Measurements from ENCODE around the gene TMLHE. TPM values are rescaled to one million over a fixed set of nuclear protein-coding genes. Genes with fewer than 3 reads are reported as not detected.
"Not testable (repeated sequence)": the region's sequence is repeated elsewhere in the genome, so short reads cannot be mapped to it uniquely, and the experiment has no call there.

Gene TMLHE
- total and polyA plus RNA-seq, 2 donors from 2014 or later = 12.5 to 27.0 TPM

- H3K4me1 ChIP-seq (ENCODE audit: control insufficient read depth in 2 of 3, insufficient read depth in 2 of 3, low read depth in 1 of 3, low read length in 3 of 3); H3K9me3 ChIP-seq (ENCODE audit: control insufficient read depth in 2 of 3, insufficient read depth in 1 of 3, low read length in 3 of 3); FAIRE-seq; H3K27me3 ChIP-seq (ENCODE audit: control insufficient read depth, insufficient read depth, low read length); H3K27ac ChIP-seq (ENCODE audit: low read depth in 2 of 2, low read length in 2 of 2); H3K4me3 ChIP-seq (ENCODE audit: low read length in 3 of 3); H3K9ac ChIP-seq (ENCODE audit: low read length in 3 of 3); DNase-seq; H3K36me3 ChIP-seq (ENCODE audit: control insufficient read depth in 2 of 3, insufficient read depth in 3 of 3, low read length in 3 of 3); intact Hi-C loops (cut with DNase I): not testable (repeated sequence)
Measured at GRCh38 chrX:155458471-155458870, 154.3 kb downstream of the TMLHE start, which contains the start of gene F8A3. F8A3 (minus strand) TSS chrX:155458620; CDS start chrX:155458600, 20 bp downstream.

GRCh38 chrX:155457761-155458447 is 154.8 kb downstream of the TMLHE start:
- DNase-seq; FAIRE-seq; H3K27ac ChIP-seq (ENCODE audit: low read depth in 2 of 2, low read length in 2 of 2); H3K27me3 ChIP-seq (ENCODE audit: control insufficient read depth, insufficient read depth, low read length); H3K9me3 ChIP-seq (ENCODE audit: control insufficient read depth in 2 of 3, insufficient read depth in 1 of 3, low read length in 3 of 3); H3K9ac ChIP-seq (ENCODE audit: low read length in 3 of 3); H3K4me1 ChIP-seq (ENCODE audit: control insufficient read depth in 2 of 3, insufficient read depth in 2 of 3, low read depth in 1 of 3, low read length in 3 of 3); intact Hi-C loops (cut with DNase I); H3K36me3 ChIP-seq (ENCODE audit: control insufficient read depth in 2 of 3, insufficient read depth in 3 of 3, low read length in 3 of 3); H3K4me3 ChIP-seq (ENCODE audit: low read length in 3 of 3): not testable (repeated sequence)

- intact Hi-C loops (cut with DNase I) = no loop called here
- no peaks in the 10 kb centered on the region for H3K4me1 ChIP-seq (ENCODE audit: control insufficient read depth in 2 of 3, insufficient read depth in 2 of 3, low read depth in 1 of 3, low read length in 3 of 3)
- no peaks in the 10 kb centered on the region for H3K27me3 ChIP-seq (ENCODE audit: control insufficient read depth, insufficient read depth, low read length)
- FAIRE-seq (no peak), DNase-seq (no peak)
- no peak for TF ChIP-seq CTCF (IDR thresholded peaks at IDR 0.05; ENCODE audit: borderline replicate concordance, extremely low read depth, insufficient read depth)
- no peaks in the 10 kb centered on the region for H3K9me3 ChIP-seq (ENCODE audit: control insufficient read depth in 2 of 3, insufficient read depth in 1 of 3, low read length in 3 of 3)
- no peak overlapping the region for H3K27ac ChIP-seq (ENCODE audit: low read depth in 2 of 2, low read length in 2 of 2)
- no peak overlapping the region for H3K4me3 ChIP-seq (ENCODE audit: low read length in 3 of 3)
- no peak overlapping the region for H3K9ac ChIP-seq (ENCODE audit: low read length in 3 of 3)
- H3K36me3 ChIP-seq (ENCODE audit: control insufficient read depth in 2 of 3, insufficient read depth in 3 of 3, low read length in 3 of 3) = no peaks in the 10 kb centered on the region
Measured at GRCh38 chrX:155441097-155441496, 171.7 kb downstream of the TMLHE start.

Small RNA genes within 50 kb of the gene (microRNA-seq; reads per million reads assigned to microRNA genes)
- not detected for gene MIR1184-3

Other genes with a start within 250 kb of the TMLHE start
- gene F8A2, start 230.9 kb downstream of the TMLHE start, total RNA-seq = not detected
- gene F8A2, start 230.9 kb downstream of the TMLHE start, polyA plus RNA-seq (ENCODE audit: insufficient read depth, low read depth, low replicate concordance) = not detected
- gene F8A3, start 154.3 kb downstream of the TMLHE start, total RNA-seq = 8.2 TPM
- gene F8A3, start 154.3 kb downstream of the TMLHE start, polyA plus RNA-seq (ENCODE audit: insufficient read depth, low read depth, low replicate concordance) = 0.62 TPM
- 1.8 TPM for gene SPRY3, start 366 bp downstream of the TMLHE start, total RNA-seq
- 0.19 TPM for gene SPRY3, start 366 bp downstream of the TMLHE start, polyA plus RNA-seq (ENCODE audit: insufficient read depth, low read depth, low replicate concordance)